Activated CD4-positive, alpha-beta T cell treated with anti-CD3 and anti-CD28 coated beads for 48 hours (primary cell): Measurements from ENCODE around the gene NLRP5.
"Not testable (repeated sequence)": the region's sequence is repeated elsewhere in the genome, so short reads cannot be mapped to it uniquely, and the experiment has no call there.

Experiments
- DNase-seq: peaks from one replicate; pipeline ENCODE4 v3.0.0-alpha.2; 2020

NLRP5 gene

GRCh38 chr19:56079609-56080008, 93.0 kb downstream of the NLRP5 start:
- DNase-seq = no peak

- DNase-seq = peak; percentile 86
Measured at GRCh38 chr19:56080669-56081401, 94.3 kb downstream of the NLRP5 start.

DNA sequence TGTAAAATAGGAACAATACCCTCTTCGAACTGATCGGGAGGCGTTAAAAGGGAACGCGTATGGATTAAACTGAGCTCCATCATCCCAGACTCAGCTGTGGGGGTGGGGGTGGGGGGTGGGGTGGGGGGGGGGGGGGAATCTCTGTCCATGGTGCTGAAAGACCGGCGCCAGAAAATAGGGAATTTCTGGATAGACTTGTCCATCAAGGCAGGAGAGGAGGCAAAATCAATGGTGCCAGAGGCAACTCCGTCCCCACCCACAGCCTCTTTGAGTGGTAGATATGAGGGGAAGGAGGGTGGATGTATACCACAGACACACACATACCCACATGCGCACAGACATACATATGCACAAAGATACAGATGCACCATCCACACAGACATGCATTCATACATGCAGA, 97.1 kb downstream of the NLRP5 start:
- no peak for DNase-seq

DNA sequence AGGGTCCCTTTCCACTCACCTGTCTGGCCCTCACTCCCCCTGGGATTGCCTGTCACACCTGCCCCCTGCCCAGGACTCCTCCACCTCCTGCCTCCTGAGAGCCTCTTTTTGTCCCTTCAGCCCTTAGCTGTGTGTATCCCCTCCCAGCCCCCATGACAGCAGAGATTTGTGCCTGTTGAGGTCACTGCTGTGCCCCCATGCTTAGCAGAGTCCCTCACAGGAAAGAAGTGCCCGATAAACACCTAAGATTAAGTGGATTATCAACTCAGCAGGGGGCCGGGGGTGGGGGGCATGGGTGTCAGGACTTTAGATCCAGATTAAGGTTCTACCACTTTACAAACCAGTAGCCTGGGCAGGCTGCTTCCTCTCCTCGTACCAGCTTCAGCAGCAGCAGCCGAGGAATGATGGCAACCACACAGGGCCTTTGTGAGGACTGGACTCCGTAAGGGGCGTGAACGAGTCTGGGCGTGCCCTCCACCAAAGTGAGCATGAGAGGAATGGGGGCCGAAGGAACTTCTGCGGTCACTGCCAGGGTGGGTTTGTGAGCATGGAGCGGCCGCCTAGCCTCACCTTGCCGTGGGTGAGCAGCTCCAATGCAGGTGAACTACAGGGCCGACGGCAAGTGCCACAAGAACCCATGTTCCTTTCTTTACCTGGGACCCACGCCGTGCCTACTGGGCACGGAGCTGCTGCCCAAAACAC, 98.4 kb downstream of the NLRP5 start:
- DNase-seq = no peak

GRCh38 chr19:56085571-56086275, 99.1 kb downstream of the NLRP5 start:
- no peak for DNase-seq

- no peak for DNase-seq
Measured at GRCh38 chr19:56086671-56087430, 100.3 kb downstream of the NLRP5 start.

DNA sequence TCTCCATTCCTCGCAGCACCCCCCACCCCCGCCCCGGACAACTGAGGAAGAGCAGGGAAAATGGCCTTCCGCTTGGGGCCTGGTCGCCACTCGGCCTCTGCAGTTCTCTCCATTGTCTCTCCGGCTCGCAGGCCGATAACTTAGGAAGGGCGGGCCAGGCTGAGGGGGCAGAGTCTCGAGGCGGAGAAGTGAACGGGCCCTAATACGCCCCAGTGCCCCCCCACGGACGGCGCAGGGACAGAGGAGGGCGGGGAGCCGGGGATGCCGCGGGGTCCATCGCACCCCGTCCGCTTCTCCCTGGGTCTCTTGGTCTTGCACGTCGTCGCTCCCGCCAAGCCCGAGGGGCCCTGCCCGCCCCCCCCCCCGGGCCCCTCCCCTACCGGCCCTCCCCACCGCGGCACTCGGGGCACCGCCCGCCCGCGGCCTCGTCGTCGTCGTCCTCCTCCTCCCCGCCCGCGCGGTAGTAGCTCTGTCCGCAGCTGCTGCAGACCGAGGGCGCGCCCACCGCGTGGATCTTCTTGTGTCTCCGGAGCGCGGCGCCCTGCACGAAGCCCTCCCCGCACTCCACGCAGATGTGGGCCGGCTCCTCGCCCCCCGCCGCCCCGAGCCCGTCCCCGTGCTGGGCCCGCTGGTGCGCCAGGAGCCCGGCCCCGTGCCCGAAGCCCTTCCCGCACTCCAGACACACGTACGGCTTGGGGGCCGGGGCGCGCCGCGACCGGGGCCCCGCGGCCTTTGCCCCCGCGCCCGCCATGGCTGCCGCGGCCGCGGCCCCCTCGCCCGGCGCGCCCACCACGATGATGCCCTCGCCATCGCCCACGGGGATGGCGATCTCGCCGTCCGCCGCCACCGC, 101.3 kb downstream of the NLRP5 start:
- no peak for DNase-seq

DNA sequence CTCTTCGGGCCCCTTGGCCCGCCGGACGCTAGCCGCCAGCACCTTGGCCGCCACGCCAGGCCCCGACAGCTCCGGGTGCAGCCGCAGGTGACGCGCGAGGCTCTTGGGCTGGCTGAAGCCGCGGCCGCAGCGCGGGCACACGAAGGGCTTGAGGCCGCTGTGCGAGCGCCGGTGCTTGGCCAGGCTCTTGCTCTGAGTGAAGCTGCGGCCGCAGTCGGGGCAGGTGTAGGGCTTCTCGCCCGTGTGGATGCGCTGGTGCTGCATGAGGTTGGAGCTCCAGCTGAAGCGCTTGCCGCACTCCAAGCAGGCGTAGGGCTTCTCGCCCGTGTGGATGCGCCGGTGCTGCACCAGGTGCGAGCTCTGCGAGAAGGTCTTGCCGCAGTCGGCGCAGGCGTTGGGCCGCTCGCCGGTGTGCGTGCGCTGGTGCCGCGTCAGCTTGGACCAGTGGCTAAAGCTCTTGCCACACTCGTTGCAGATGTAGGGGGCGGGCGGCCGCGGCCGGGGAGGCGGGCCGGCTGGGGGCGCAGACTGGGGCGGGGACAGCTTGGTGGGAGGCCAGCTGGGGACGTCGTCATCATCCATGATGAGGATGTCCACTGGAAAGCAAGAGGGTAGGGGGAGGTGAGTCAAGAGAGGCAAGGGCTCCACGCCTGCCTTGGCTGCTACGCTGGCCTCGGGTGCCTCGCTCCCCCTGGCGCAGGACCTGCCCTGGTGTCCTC, 102.1 kb downstream of the NLRP5 start:
- DNase-seq = no peak

DNA sequence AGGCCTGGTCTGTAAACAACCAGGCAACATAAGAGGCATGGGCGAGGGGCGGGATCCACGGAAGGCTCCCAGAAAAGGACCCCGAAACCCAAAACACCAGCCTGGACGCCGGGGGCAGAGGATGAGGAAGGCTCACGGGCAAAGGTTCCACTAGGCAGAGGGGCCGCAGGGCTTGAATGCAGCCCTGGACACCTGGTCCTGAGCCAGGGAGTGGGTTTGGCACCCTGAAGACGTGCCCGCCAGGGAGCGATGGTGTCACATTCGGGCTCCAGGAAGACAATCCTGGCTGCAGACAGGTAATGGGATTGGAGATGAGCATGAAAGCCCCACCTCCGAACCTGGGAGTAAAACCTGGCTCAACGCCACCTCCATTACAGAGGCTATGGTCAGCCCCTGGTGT, 102.8 kb downstream of the NLRP5 start:
- DNase-seq = no peak

DNA sequence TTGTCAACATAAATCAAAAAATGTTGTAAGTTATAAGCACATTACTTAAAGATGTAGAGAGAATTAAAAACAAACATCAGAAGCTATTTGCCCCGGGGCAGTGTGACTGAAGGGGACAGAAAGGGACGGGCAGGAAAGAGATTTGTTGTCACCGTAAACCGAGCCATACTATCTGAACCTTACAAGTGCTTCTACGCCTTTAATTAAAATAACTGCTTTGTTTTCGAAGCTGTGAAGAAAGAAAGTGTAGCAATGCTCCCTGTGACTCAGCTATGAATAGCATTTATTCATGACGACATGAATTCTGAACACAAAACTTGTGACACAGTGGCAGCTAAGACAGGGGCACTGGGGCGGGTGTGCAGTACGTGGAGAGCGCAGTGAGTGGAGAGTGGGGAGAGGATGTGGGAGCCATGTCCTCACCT, 104.5 kb downstream of the NLRP5 start:
- no peak for DNase-seq

DNA sequence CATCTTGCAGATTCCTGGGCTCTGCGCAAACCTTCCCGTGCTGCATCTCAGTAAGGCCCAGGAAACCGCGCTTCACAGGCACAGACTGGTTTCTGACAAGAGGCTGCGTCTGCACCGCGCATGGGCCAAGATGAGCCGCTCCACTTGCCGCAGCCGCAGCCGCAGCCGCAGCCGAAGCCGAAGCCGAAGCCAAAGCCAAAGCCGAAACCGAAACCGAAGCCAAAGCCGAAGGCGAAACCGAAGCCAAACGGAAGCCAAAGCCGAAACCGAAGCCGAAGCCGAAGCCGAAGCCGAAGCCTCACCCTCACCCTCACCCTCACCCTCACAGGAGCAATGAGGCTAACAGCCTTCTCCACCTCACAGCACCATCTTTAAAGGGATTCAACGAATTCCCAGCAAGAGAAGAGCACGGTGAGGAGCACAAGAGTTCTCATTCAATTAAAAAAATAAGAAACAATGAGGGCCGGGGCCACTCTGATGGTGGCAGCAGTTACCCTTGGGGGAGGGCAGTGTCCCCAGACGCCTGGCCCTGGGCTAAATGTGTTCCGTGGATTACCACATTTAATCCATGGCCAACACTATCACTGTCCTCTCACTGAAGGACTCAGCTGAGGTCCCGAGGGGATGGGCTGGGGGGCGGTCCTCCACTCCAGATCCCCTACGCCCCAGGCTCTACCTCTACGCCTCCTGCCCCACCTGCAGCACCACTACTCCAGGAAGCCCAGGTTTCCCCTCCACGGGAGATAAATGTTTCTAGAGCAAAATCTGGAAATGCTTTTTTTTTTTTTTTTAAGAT, 105.4 kb downstream of the NLRP5 start:
- no peak for DNase-seq

DNA sequence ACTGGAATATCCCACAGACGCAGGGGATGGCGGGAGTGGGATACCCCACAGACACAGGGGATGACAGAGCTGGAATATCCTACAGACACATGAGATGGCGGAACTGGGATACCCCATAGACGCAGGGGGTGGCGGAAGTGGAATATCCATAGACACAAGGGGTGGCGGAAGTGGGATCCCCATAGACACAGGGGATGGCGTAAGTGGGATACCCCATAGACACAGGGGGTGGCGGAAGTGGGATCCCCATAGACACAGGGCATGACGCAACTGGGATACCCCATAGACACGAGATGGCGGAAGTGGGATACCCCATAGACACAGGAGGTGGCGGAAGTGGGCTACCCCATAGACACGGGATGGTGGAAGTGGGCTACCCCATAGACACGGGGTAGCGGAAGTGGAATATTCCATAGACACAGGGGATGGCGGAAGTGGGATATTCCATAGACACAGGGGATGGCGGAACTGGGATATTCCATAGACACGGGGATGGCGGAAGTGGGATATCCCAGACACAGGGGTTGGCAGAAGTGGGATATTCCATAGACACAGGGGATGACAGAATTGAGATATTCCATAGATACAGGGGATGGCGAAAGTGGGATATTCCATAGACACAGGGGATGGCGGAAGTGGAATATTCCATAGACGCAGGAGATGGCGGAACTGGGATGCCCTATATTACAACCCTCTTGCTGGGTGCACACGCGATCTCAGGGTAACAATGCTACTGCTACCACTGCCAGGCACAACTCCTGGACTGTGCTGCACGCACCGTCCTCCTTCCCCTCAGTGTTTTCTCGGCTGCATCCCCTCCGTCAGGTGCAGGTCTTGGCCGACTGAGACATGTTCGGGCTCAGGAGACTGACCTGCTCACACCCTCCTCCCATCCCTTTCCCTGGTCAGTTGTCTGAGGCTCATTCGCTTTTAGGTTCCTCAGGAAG, 106.4 kb downstream of the NLRP5 start:
- DNase-seq = no peak

GRCh38 chr19:56094449-56094848, 107.9 kb downstream of the NLRP5 start:
- DNase-seq = no peak

- no peak for DNase-seq
Measured at GRCh38 chr19:56096665-56097064, 110.1 kb downstream of the NLRP5 start.

GRCh38 chr19:56097306-56097705, 110.7 kb downstream of the NLRP5 start:
- DNase-seq = no peak

GRCh38 chr19:56097776-56098175, 111.2 kb downstream of the NLRP5 start:
- DNase-seq = no peak

DNA sequence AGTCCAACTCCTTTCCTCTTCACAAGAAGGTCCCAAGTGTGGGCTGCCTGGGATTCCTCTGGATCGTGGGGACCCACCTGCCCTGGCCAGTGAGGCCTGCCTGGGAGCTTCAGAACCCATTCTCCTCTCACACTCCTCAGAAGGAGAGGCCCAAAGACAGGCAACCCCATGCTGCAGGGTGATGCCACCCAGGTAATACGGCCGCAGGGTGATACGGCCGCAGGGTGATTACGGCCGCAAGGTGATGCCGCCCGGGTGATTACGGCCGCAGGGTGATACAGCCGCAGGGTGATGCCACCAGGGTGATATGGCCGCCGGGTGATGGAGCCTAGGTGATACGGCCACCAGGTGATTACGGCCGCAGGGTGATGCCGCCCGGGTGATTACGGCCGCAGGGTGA, 111.7 kb downstream of the NLRP5 start:
- not testable (repeated sequence) for DNase-seq

DNA sequence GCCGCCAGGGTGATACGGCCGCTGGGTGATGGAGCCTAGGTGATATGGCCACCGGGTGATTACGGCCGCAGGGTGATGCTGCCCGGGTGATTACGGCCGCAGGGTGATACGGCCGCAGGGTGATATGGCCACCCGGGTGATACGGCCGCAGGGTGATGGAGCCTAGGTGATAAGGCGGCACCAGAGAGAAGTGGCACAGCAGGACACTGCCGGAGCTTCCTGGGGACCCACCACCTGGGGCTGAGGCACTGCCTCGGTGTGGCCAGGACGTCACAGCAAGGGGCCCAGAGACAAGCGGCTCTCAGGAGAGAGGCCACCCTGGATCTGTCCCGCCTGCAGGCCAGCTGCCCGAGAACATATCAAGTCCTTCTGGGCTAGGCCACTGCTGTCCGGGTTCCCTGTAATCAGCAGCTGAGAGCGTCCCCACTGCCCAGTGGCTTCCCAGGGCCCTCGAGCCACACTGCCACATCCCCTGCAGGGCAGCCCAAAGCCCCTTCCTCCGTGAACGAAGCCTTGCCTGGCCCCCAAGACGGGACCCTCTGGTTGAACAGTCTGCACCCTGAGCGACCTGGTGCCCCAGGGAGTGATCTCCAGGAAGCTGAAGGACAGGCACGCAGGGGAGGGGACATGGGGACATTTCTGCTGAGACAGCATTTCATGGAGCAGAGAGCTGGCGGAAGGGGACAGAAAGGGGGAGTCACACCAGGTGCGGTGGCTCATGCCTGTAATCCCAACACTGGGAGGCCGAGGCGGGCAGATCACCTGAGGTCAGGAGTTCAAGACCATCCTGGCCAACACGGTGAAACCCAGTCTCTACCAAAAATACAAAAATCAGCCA, 112.4 kb downstream of the NLRP5 start:
- DNase-seq = no peak
